ENCODE results near the gene GRM4.

GRCh38 chr6:34027445-34027936 lies 118.4 kb downstream of the GRM4 start:
- TF ChIP-seq, protein P1, sequence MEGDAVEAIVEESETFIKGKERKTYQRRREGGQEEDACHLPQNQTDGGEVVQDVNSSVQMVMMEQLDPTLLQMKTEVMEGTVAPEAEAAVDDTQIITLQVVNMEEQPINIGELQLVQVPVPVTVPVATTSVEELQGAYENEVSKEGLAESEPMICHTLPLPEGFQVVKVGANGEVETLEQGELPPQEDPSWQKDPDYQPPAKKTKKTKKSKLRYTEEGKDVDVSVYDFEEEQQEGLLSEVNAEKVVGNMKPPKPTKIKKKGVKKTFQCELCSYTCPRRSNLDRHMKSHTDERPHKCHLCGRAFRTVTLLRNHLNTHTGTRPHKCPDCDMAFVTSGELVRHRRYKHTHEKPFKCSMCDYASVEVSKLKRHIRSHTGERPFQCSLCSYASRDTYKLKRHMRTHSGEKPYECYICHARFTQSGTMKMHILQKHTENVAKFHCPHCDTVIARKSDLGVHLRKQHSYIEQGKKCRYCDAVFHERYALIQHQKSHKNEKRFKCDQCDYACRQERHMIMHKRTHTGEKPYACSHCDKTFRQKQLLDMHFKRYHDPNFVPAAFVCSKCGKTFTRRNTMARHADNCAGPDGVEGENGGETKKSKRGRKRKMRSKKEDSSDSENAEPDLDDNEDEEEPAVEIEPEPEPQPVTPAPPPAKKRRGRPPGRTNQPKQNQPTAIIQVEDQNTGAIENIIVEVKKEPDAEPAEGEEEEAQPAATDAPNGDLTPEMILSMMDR (IDR thresholded peaks at IDR 0.05): peak; percentile 77
- TF ChIP-seq TAF1 (IDR thresholded peaks at IDR 0.05; ENCODE audit: borderline replicate concordance, low read depth, low read length) (no peak), POLR2AphosphoS5 (IDR thresholded peaks at IDR 0.05; ENCODE audit: low read depth, low read length) (no peak), MAX (IDR thresholded peaks at IDR 0.05; ENCODE audit: low read depth) (no peak), JUND (IDR thresholded peaks at IDR 0.05) (no peak), USF2 (IDR thresholded peaks at IDR 0.05; ENCODE audit: borderline replicate concordance, low read depth, low read length) (no peak), YY1 (IDR thresholded peaks at IDR 0.05; ENCODE audit: low read depth) (no peak), EZH2phosphoT487 (IDR thresholded peaks at IDR 0.05; ENCODE audit: borderline replicate concordance, low read depth) (no peak)

All from SK-N-SH (cell line).